KMS-11 (cell line): ENCODE data around the gene ETV3.

Experiments used
- H2AFZ ChIP-seq: fragments of 200-600 bp; sonication (generic); 2 replicates; pipeline ENCODE4 v1.6.1; 2016; ENCODE audit warnings: antibody characterized with exemption, mixed run types, low read depth
- H3K27ac ChIP-seq: fragments of 200-600 bp; sonication (generic); 2 replicates; pipeline ENCODE4 v1.6.1; 2016; ENCODE audit warnings: mild to moderate bottlenecking, mixed run types
- H3K27me3 ChIP-seq: fragments of 200-600 bp; sonication (generic); 2 replicates; pipeline ENCODE4 v1.6.1; 2017; ENCODE audit warnings: mild to moderate bottlenecking, low read depth, mixed run types, moderate library complexity; ENCODE audit not compliant: insufficient read depth
- H3K36me3 ChIP-seq: fragments of 200-600 bp; sonication (generic); 2 replicates; pipeline ENCODE4 v1.6.1; 2017; ENCODE audit warnings: mild to moderate bottlenecking, mixed run types; ENCODE audit not compliant: insufficient read depth
- H3K4me1 ChIP-seq: fragments of 200-600 bp; sonication (generic); 2 replicates; pipeline ENCODE4 v1.6.1; 2016; ENCODE audit warnings: mild to moderate bottlenecking, low read depth, mixed run types; ENCODE audit not compliant: poor library complexity, severe bottlenecking
- H3K4me2 ChIP-seq: fragments of 200-600 bp; sonication (generic); 2 replicates; pipeline ENCODE4 v1.7.0; 2016; ENCODE audit warnings: mild to moderate bottlenecking, mixed run types
- H3K4me3 ChIP-seq: fragments of 200-600 bp; sonication (generic); IDR thresholded peaks from 2 replicates; pipeline ENCODE4 v1.6.1; 2017; ENCODE audit warnings: low read depth, low read length, mixed read lengths; ENCODE audit not compliant: insufficient read depth
- H3K79me2 ChIP-seq: fragments of 200-600 bp; sonication (generic); 2 replicates; pipeline ENCODE4 v1.6.1; 2016; ENCODE audit warnings: low read depth, mixed run types; ENCODE audit not compliant: insufficient read depth
- H3K9ac ChIP-seq: fragments of 200-600 bp; sonication (generic); 2 replicates; pipeline ENCODE4 v1.6.1; 2016; ENCODE audit warnings: mild to moderate bottlenecking, mixed run types
- H4K20me1 ChIP-seq: fragments of 200-600 bp; sonication (generic); 2 replicates; pipeline ENCODE4 v1.6.1; 2016; ENCODE audit warnings: mild to moderate bottlenecking, mixed run types; ENCODE audit not compliant: insufficient read depth
- TF ChIP-seq, protein P1 (sequence below): fragments of 200-600 bp; sonication (generic); conservative IDR thresholded peaks from 2 replicates; pipeline ENCODE4 v1.6.1; 2017; ENCODE audit warnings: low read depth, mild to moderate bottlenecking, antibody characterized with exemption, low read length, moderate library complexity, mixed read lengths

ETV3 gene

DNA sequence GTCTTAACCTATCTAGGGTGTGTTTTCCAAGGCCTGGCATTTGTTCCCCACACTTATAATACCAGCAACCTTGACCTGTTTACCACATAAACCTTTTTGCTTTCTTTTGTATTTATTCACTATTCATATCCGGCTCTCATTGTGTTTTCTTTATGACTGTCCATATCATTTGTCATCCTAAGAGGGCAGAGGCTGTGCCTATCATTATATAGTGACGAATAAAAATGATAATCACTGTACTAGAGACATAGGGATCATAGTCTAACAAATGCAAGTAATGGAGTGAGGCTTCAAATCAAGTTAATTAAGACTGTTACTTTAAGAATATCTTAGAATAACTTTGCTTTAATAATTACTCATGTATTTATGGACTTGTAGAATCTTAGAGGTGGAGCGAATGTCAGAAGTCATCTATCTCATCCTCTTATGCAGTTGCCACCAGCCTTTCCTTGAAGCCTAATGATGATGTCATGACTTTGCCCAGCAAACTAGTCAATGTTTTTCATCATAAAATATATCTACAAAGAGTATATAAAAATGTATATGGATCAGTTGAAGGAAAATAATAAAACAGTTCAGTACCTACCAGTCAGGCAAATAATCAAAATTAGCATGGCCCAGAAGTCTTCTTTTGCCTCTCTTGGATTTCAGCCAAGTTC, 4.7 kb upstream of the ETV3 start:
- Histone ChIP-seq H2AFZ (no peak overlapping the region), H3K36me3 (no peaks in the 10 kb centered on the region), H3K79me2 (peaks cover 2% of the 10 kb centered on the region; the same call in 1 of the 2 replicates), H3K27ac (no peak overlapping the region), H3K4me2 (no peak overlapping the region), H3K27me3 (no peaks in the 10 kb centered on the region), H3K4me3 (no peak overlapping the region), H3K9ac (no peak overlapping the region), H3K4me1 (peaks cover 9% of the 10 kb centered on the region), H4K20me1 (no peaks in the 10 kb centered on the region)
- TF ChIP-seq, protein P1, sequence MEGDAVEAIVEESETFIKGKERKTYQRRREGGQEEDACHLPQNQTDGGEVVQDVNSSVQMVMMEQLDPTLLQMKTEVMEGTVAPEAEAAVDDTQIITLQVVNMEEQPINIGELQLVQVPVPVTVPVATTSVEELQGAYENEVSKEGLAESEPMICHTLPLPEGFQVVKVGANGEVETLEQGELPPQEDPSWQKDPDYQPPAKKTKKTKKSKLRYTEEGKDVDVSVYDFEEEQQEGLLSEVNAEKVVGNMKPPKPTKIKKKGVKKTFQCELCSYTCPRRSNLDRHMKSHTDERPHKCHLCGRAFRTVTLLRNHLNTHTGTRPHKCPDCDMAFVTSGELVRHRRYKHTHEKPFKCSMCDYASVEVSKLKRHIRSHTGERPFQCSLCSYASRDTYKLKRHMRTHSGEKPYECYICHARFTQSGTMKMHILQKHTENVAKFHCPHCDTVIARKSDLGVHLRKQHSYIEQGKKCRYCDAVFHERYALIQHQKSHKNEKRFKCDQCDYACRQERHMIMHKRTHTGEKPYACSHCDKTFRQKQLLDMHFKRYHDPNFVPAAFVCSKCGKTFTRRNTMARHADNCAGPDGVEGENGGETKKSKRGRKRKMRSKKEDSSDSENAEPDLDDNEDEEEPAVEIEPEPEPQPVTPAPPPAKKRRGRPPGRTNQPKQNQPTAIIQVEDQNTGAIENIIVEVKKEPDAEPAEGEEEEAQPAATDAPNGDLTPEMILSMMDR, result no peak

DNA sequence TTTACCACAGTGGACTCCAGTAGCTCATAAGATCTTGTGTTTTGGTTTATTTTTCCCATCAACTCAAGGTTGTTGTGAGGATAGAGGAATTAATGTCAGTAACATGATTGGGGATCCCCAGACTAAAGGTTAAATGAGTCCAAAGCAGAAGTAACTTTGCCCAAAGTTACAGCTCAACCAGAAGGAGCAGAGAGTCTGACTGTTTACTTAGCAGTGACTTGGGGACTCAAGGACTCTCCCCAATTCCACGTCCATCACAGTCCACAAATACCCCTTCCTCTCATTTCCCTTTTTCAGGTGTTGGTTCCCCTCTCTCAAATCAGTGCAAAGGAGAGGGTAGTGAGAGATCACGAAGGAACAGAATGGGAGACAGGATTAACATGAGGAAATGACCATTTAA, 4.0 kb upstream of the ETV3 start:
- Histone ChIP-seq H3K4me2 (no peak overlapping the region), H3K27ac (no peak overlapping the region), H3K9ac (no peak overlapping the region), H3K4me1 (peaks cover 9% of the 10 kb centered on the region), H3K4me3 (no peak overlapping the region), H3K27me3 (no peaks in the 10 kb centered on the region), H2AFZ (no peak overlapping the region), H3K79me2 (peaks cover 9% of the 10 kb centered on the region), H4K20me1 (no peaks in the 10 kb centered on the region), H3K36me3 (no peaks in the 10 kb centered on the region)
- TF ChIP-seq, protein P1, result no peak

DNA sequence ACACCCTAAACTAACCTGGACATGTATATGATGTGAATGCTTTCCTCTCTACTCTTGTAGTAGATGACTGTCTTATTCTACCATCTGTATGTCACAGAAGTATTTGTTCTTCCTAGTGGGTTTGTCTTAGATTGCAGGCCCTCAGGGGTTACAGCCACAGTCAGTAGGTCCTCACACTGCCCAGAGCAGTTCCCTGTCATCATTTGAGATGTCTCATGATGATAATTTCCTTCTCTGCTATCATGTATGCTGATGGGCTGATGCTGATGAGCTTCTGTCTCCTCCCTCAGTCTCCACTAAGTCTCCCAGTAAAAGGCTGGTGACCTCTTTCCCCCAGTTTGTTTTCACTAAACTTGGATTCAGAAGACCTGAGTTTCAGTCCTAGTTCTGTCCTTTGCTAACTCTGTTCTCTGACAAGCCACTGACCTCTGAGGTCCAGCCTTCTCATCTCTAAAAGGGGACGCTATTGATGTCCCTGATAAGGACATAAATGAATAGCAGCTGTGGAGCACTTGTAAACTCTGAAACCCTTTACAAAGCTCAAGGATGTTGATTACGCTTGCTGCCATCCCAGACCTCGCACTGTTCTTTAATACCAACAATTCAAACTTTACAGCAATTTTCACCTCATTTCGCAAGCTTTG, 3.1 kb upstream of the ETV3 start:
- H2AFZ ChIP-seq, result no peak overlapping the region
- TF ChIP-seq, protein P1, result no peak
- H3K4me2 ChIP-seq, result no peak overlapping the region
- H3K27me3 ChIP-seq, result no peaks in the 10 kb centered on the region
- no peaks in the 10 kb centered on the region for H3K36me3 ChIP-seq
- no peak overlapping the region for H3K9ac ChIP-seq
- no peaks in the 10 kb centered on the region for H4K20me1 ChIP-seq
- peaks cover 17% of the 10 kb centered on the region for H3K79me2 ChIP-seq
- H3K4me3 ChIP-seq, result no peak overlapping the region
- H3K27ac ChIP-seq, result no peak overlapping the region
- peaks cover 16% of the 10 kb centered on the region for H3K4me1 ChIP-seq

DNA sequence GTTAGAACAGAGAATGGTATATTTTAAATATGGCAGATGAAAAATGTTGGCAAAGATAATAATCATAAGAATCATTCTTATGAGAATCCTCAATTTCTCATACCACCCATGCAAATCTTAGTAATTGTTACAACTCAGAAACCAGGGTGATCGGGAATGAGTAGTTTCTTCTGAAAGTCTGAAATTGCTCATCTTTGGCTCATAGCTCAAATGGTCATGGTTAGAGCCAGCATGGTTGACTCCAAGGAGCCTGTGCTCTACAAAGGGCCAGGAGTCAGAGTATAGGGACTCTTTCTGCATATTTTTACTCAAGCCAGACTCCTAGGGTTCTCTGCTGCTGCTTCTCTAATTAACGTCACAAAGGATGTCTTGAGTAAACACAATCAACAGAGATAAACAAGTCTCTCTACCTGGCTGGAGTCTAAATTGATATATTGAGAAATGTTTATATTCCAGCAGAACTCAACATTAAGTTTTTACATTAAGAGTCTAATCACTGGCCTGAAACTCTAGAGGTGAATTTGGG, 1.9 kb upstream of the ETV3 start:
- Histone ChIP-seq H3K4me1 (peaks cover 28% of the 10 kb centered on the region), H3K4me2 (no peak overlapping the region), H3K4me3 (no peak overlapping the region), H3K79me2 (peaks cover 23% of the 10 kb centered on the region), H4K20me1 (no peaks in the 10 kb centered on the region), H3K27me3 (no peaks in the 10 kb centered on the region), H2AFZ (no peak overlapping the region), H3K27ac (no peak overlapping the region), H3K9ac (no peak overlapping the region), H3K36me3 (0 out of 2 replicates have a peak, but pooled peaks cover 2% of the 10 kb centered on the region)
- TF ChIP-seq, protein P1, result no peak
